LHCN-M2 (cell line): ENCODE results near the gene SPC24. TPM values are rescaled to one million over a fixed set of nuclear protein-coding genes. Genes with fewer than 3 reads are reported as not detected.
"Not testable (repeated sequence)": the region's sequence is repeated elsewhere in the genome, so short reads cannot be mapped to it uniquely, and the experiment has no call there.

Experiments used
- DNase-seq: peaks from one replicate; pipeline ENCODE4 v3.0.0-alpha.2; 2012; ENCODE audit warnings: low read depth
- total RNA-seq: library from RNA; depleted of rRNA; stranded (reverse); fragments of >200 nt; gene quantifications from 2 replicates; pipeline ENCODE4 v1.2.3, GENCODE V29; 2014; rRNA removed

Gene SPC24
- total RNA-seq, 1 experiment from 2014 or later: 105 TPM

DNA sequence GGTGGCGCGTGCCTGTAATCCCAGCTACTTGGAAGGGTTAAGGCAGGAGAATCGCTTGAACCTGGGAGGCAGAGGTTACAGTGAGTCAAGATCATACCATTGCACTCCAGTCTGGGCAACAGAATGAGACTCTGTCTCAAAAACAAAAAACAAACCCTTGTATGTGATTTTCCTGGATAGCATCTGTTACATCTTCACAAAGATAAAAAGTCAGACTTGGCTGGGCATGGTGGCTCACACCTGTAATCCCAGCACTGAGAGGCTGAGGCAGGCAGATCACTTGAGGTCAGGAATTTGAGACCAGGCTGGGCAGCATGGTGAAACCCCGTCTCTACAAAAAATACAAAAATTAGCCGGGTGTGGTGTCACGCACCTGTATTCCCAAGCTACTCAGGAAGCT lies 58.2 kb downstream of the SPC24 start:
- not testable (repeated sequence) for DNase-seq

GRCh38 chr19:11096210-11096841 lies 59.3 kb downstream of the SPC24 start:
- DNase-seq: peak; percentile 56

Other genes starting within 250 kb of the SPC24 start
- 64.0 and 72.4 TPM in 2 replicates for gene YIPF2, start 227.1 kb downstream of the SPC24 start, total RNA-seq
- gene TIMM29, start 227.0 kb downstream of the SPC24 start, total RNA-seq: 34.7 and 37.1 TPM in 2 replicates
- 105 and 108 TPM in 2 replicates for gene SMARCA4, start 194.8 kb downstream of the SPC24 start, total RNA-seq
- gene LDLR, start 66.3 kb downstream of the SPC24 start, total RNA-seq: 48.3 and 64.4 TPM in 2 replicates
- 336 and 345 TPM in 2 replicates for gene KANK2, start 41.8 kb upstream of the SPC24 start, total RNA-seq
- not detected in 2 replicates for gene ANGPTL8, start 83.8 kb upstream of the SPC24 start, total RNA-seq
- 19.4 and 33.0 TPM in 2 replicates for gene DOCK6, start 106.7 kb upstream of the SPC24 start, total RNA-seq
- gene TSPAN16, start 140.4 kb upstream of the SPC24 start, total RNA-seq: not detected in 2 replicates
- gene RAB3D, start 183.9 kb upstream of the SPC24 start, total RNA-seq: 1.3 and 1.5 TPM in 2 replicates
- gene TMEM205, start 190.5 kb upstream of the SPC24 start, total RNA-seq: 158 and 174 TPM in 2 replicates
- gene CCDC159, start 190.7 kb upstream of the SPC24 start, total RNA-seq: 2.8 and 3.6 TPM in 2 replicates
- 25.1 and 31.7 TPM in 2 replicates for gene PLPPR2, start 199.7 kb upstream of the SPC24 start, total RNA-seq
- 1.5 and 2.2 TPM in 2 replicates for gene SWSAP1, start 218.9 kb upstream of the SPC24 start, total RNA-seq
- 7.7 and 8.3 TPM in 2 replicates for gene EPOR, start 228.5 kb upstream of the SPC24 start, total RNA-seq